Spleen (tissue), 11 donors: Measurements from ENCODE around the gene ABAT. TPM values are rescaled to one million over a fixed set of nuclear protein-coding genes. Genes with fewer than 3 reads are reported as not detected.

ENCODE experiments used
- DNase-seq: peaks from one replicate; pipeline ENCODE4 v3.0.0-alpha.2; 2020
- H3K27ac ChIP-seq, 8 donors: fragments of 200-600 bp; sonication (generic) in 7 of 8; 1 replicate in 4 of 8; 2 replicates in 4 of 8; pipeline versions ENCODE4 v1.5.0 to v1.8.0; 2016 to 2021; ENCODE audit warnings: inconsistent platforms in 4 of 8, mild to moderate bottlenecking in 4 of 8, moderate library complexity in 1 of 8
- H3K27me3 ChIP-seq, 7 donors: fragments of 200-600 bp; sonication (generic) in 6 of 7; replicated peaks in 1 of 7; 1 replicate in 4 of 7; 2 replicates in 3 of 7; pipeline versions ENCODE4 v1.5.0 to v1.8.0; 2016 to 2021; ENCODE audit warnings: inconsistent platforms in 3 of 7, mild to moderate bottlenecking in 1 of 7
- H3K36me3 ChIP-seq, 6 donors: fragments of 200-600 bp; sonication (generic) in 5 of 6; 1 replicate in 4 of 6; 2 replicates in 2 of 6; pipeline versions ENCODE4 v1.5.0 to v1.8.0; 2016 to 2021; ENCODE audit warnings: inconsistent platforms in 2 of 6
- H3K4me1 ChIP-seq, 6 donors: fragments of 200-600 bp; sonication (generic) in 5 of 6; 1 replicate in 3 of 6; 2 replicates in 3 of 6; pipeline versions ENCODE4 v1.5.0 to v1.8.0; 2016 to 2021; ENCODE audit warnings: inconsistent platforms in 3 of 6
- H3K4me3 ChIP-seq, 8 donors: fragments of 200-600 bp; sonication (generic) in 7 of 8; 1 replicate in 4 of 8; 2 replicates in 4 of 8; pipeline versions ENCODE4 v1.5.0 to v1.8.0; 2016 to 2021; ENCODE audit warnings: inconsistent platforms in 4 of 8, mild to moderate bottlenecking in 4 of 8, moderate library complexity in 2 of 8
- H3K9me3 ChIP-seq, 8 donors: fragments of 200-600 bp; sonication (generic) in 7 of 8; 1 replicate in 4 of 8; 2 replicates in 4 of 8; pipeline versions ENCODE4 v1.5.0 to v1.8.0; 2016 to 2021; ENCODE audit warnings: inconsistent platforms in 4 of 8
- CTCF ChIP-seq, 11 experiments: fragments of 200-600 bp in 7 of 11; fragments of 450-650 bp in 4 of 11; sonication (generic) in 4 of 11; IDR thresholded peaks in 8 of 11; conservative IDR thresholded peaks in 3 of 11; 1 replicate in 7 of 11; 2 replicates in 4 of 11; pipeline versions ENCODE4 v1.4.0 to v1.8.0; 2016 to 2021; ENCODE audit warnings: antibody characterized with exemption in 11 of 11, inconsistent platforms in 4 of 11, mild to moderate bottlenecking in 1 of 11
- POLR2A ChIP-seq, 3 donors: fragments of 450-650 bp; IDR thresholded peaks; one replicate each; pipeline ENCODE4 v1.5.1; 2017; ENCODE audit warnings: antibody characterized with exemption in 3 of 3, mild to moderate bottlenecking in 1 of 3
- POLR2AphosphoS5 ChIP-seq, 3 donors: sonication (generic); formaldehyde crosslinking; IDR thresholded peaks; one replicate each; pipeline ENCODE4 v1.5.1; 2017; ENCODE audit warnings: antibody characterized with exemption in 3 of 3
- WGBS, 5 donors: extraction: QIAGEN DNeasy Blood & Tissue Kit in 3 of 5; methylation state at CpG; one replicate each; pipeline versions ENCODE4 v1.1.5 to v1.1.7; 2013 to 2018; 5-methylcytosine and 5-hydroxymethylcytosine counted together
- intact Hi-C: fragments of 100-400 bp; cut with DNase I; formaldehyde crosslinking; loops from one replicate; pipeline ENCODE4 v1.15.0; 2023; ENCODE audit warnings: low total_unique reads
- polyA plus RNA-seq, 3 donors: library from polyadenylated mRNA; stranded (reverse); fragments of 200-250 nt; gene quantifications; one replicate each; pipeline ENCODE4 v1.2.1, GENCODE V29; 2013
- total RNA-seq, 7 donors: library from RNA; depleted of rRNA in 3 of 7; stranded (reverse); fragments of >200 nt in 3 of 7; fragmentation: NEBNext Ultra II Directional in 4 of 7; extraction: Animal tissue kit (Norgen Biotek cat#: 25700) in 4 of 7; gene quantifications; one replicate each; pipeline versions ENCODE4 v1.1.0 to v1.2.1, GENCODE V29; 2016 to 2021
- donor health status: healthy with polysubstance abuse.
- donor health status: DM: no; HTN: no; CAD: no; lungs with moderate emphysema.
- donor health status: DM: no; HTN: no; CAD: no.
- donor health status: Bipolar disorder and iron deficiency.
- donor health status: healthy.
- donor health status: DM: no; HTN: no; CAD: no.
- donor health status: DM: yes; HTN: yes; CAD: no.

The ABAT gene
- total and polyA plus RNA-seq, 10 donors, result 3.9 to 13.5 (median 8.3) TPM

GRCh38 chr16:8673611-8674412 lies 605 bp upstream of the ABAT start:
- Histone ChIP-seq H3K27ac (peak overlapping the region in 4 of 8 donors; percentile 39 to 75 (median 56)), H3K9me3 (no peaks in the 10 kb centered on the region), H3K4me1 (peaks cover 2 to 27% (median 18%) of the 10 kb centered on the region in 6 donors), H3K4me3 (peak overlapping the region; percentile 50 to 70 (median 62)), H3K27me3 (no peaks in the 10 kb centered on the region), H3K36me3 (no peaks in the 10 kb centered on the region)
- no peak for DNase-seq
- intact Hi-C loops, result loop anchor here (10.0 kb wide), 1 partner anchor 111 kb away; no protein-coding TSS in a partner anchor
- 14 to 21% (median 17%) methylated on average over 20 to 24 of the region's 24 CpGs for WGBS, 5 donors
- TF ChIP-seq POLR2AphosphoS5 (IDR thresholded peaks at IDR 0.05), result no peak
- TF ChIP-seq POLR2A (IDR thresholded peaks at IDR 0.05), result no peak
- TF ChIP-seq CTCF (IDR thresholded peaks at IDR 0.05 in 8 of 11, conservative IDR thresholded peaks at IDR 0.05 in 3 of 11), result no peak

GRCh38 chr16:8675183-8676159 lies 1.1 kb downstream of the ABAT start:
- TF ChIP-seq CTCF (IDR thresholded peaks at IDR 0.05 in 8 of 11, conservative IDR thresholded peaks at IDR 0.05 in 3 of 11), result no peak
- TF ChIP-seq POLR2AphosphoS5 (IDR thresholded peaks at IDR 0.05), result no peak
- TF ChIP-seq POLR2A (IDR thresholded peaks at IDR 0.05), result no peak
- Histone ChIP-seq H3K27ac (no peak overlapping the region), H3K36me3 (no peaks in the 10 kb centered on the region), H3K4me3 (peak overlapping the region; percentile 50 to 70 (median 62)), H3K27me3 (no peaks in the 10 kb centered on the region), H3K4me1 (peaks cover 2 to 27% (median 18%) of the 10 kb centered on the region in 6 donors), H3K9me3 (peaks cover 0 to 9% (median 3%) of the 10 kb centered on the region in 8 donors)
- intact Hi-C loops, result loop anchor here (5.0 to 10.0 kb wide), 2 partner anchors 109 to 192 kb away; partner anchors contain the start of gene CARHSP1
- 67 to 80% (median 70%) methylated on average over 9 to 13 of the region's 13 CpGs for WGBS, 5 donors
- peak; percentile 66 for DNase-seq

- 65 to 93% (median 71%) methylated on average over 4 to 5 of the region's 5 CpGs for WGBS, 5 donors
- Histone ChIP-seq H3K27ac (no peak overlapping the region), H3K9me3 (peaks cover 0 to 9% (median 3%) of the 10 kb centered on the region in 8 donors), H3K4me1 (peaks cover 2 to 27% (median 18%) of the 10 kb centered on the region in 6 donors), H3K27me3 (no peaks in the 10 kb centered on the region), H3K36me3 (no peaks in the 10 kb centered on the region), H3K4me3 (no peak overlapping the region)
- no peak for TF ChIP-seq CTCF (IDR thresholded peaks at IDR 0.05 in 8 of 11, conservative IDR thresholded peaks at IDR 0.05 in 3 of 11)
- peak; percentile 43 for DNase-seq
- intact Hi-C loops, result loop anchor here (5.0 to 10.0 kb wide), 2 partner anchors 109 to 191 kb away; partner anchors contain the start of gene CARHSP1
Observed at GRCh38 chr16:8676160-8676547, 1.7 kb downstream of the ABAT start.
